Measurements from ENCODE around the gene DNMT3A.

DNA sequence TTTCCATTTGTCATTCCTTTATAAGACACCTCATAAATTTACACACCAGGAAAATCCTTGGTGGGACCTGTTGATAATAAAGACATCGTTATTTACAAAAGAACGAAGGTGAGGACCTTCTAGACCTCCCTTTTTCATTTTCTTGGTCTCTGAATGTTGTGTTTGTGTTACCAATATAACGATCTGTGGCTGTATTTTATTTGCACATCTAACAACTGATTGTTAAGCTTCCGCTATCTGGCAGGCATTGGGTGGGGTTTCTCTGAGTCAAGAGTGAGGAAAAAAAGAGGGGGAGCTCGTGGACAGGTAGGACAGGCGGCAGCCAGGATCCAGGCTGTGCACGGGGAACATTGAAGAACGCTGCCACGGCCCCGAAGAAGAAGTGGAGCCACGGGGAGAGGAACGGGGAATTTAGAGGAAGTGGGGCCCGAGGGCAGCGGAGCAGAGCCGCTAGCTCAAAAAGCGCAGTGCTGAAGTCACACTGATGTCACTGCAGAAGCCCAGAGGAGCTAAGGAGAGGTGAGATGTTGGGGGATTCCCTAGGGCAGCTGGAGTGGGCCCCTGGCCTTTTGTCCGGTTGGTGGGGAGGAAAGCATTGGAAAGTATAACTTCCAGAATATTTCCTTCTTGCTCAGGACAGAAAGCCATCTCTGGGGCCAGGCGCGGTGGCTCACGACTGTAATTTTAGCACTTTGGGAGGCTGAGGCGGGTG, 20.9 kb upstream of the DNMT3A start:
- no peak for TF ChIP-seq POLR2A (IDR thresholded peaks at IDR 0.05; ENCODE audit: low read depth, low read length)
- peak; percentile 69 for TF ChIP-seq TAF1 (IDR thresholded peaks at IDR 0.05; ENCODE audit: low read depth, low read length)
- TF ChIP-seq POLR2AphosphoS5 (IDR thresholded peaks at IDR 0.05; ENCODE audit: low read depth, low read length), result no peak
- TF ChIP-seq SPI1 (IDR thresholded peaks at IDR 0.05; ENCODE audit: low read depth, low read length), result peak; percentile 98
- TF ChIP-seq PAX5 (IDR thresholded peaks at IDR 0.05; ENCODE audit: insufficient read depth, low read length, severe bottlenecking), result peak; percentile 100
- TF ChIP-seq POU2F2 (IDR thresholded peaks at IDR 0.05; ENCODE audit: low read depth, low read length), result peak; percentile 69; the same call in 1 of the 2 replicates

Data from GM12891 (cell line).